Measurements from ENCODE around the gene COA7.

COA7 gene

DNA sequence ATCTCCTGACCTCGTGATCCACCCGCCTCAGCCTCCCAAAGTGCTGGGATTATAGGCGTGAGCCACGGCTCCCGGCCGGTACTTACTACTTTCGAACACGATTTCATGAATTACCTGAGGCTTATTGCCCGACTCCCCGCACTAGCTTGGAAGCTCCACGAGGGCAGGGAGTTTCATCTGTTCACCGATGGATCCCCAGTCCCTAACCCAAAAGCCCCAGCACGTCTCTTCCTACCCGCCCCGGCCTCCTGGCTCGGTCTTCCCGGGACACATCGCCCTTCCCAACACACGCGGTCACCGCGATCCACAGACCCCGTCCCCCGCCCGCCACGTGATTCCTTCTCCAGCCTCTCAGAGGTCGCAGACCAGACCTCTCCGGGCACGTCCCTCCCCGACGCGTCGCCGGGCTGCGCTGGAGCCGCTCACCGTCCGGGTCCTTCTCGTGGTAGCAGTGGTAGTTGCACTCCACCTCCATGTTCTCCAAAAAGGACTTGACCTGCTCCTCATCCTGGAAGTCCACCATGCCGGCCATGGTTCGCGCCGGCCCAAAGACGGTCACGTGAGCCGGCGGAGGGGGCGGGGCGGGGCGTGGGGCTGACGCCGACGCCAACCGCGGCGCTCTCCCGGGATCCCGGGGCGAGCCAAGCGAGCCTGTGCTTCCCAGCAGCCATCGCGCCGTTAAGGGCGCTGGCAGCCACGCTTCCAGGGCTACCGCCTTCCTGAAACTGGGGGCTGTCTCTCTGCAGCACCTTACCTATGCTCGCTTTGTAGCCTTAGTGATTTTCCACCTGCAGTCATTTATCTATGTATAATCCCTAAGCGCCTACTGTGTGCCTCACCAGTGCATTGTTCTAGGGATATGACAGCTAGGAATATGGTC lies at the start of gene COA7:
TSS of gene COA7 (minus strand) at position 553 of the 880 bp plus-strand sequence. CDS start at position 532, 21 bp downstream.
- Histone ChIP-seq H3F3A (ENCODE audit: insufficient read depth, low read length) (peaks cover 5% of the 10 kb centered on the region; the same call in 1 of the 2 replicates), H3K4me1 (ENCODE audit: low read length) (peaks cover 4% of the 10 kb centered on the region; the same call in 1 of the 2 replicates), H3K36me3 (replicated peaks; ENCODE audit: insufficient read depth, low read length) (no peaks in the 10 kb centered on the region), H3K4me3 (ENCODE audit: low read length) (peak within 1 kb of the TSS; percentile 93), H3K27me3 (replicated peaks; ENCODE audit: insufficient read depth, low read length) (no peaks in the 10 kb centered on the region), H3K9me2 (replicated peaks; ENCODE audit: insufficient read depth, low read length) (no peaks in the 10 kb centered on the region), H3K79me2 (ENCODE audit: low read length) (peaks cover 50% of the 10 kb centered on the region), H3K9me3 (replicated peaks; ENCODE audit: insufficient read depth, low read length) (no peaks in the 10 kb centered on the region), H4K20me1 (ENCODE audit: insufficient read depth, low read length) (no peaks in the 10 kb centered on the region), H3K27ac (ENCODE audit: low read length) (peak within 1 kb of the TSS; percentile 33; the same call in 1 of the 2 replicates), H3K4me2 (ENCODE audit: low read depth, low read length) (peak within 1 kb of the TSS; percentile 92), H3K9ac (ENCODE audit: low read length) (peak within 1 kb of the TSS; percentile 78), H2AFZ (ENCODE audit: low read length) (peak within 1 kb of the TSS; percentile 94)
- DNase-seq: peak; percentile 83
- no peak for TF ChIP-seq EZH2phosphoT487 (IDR thresholded peaks at IDR 0.05; ENCODE audit: low read length)

- H3K27ac ChIP-seq (ENCODE audit: low read length): no peak overlapping the region
- H3K79me2 ChIP-seq (ENCODE audit: low read length): 0 out of 2 replicates have a peak, but pooled peaks cover 3% of the 10 kb centered on the region
- H3K4me3 ChIP-seq (ENCODE audit: low read length): no peak overlapping the region
- H3K9me3 ChIP-seq (replicated peaks; ENCODE audit: insufficient read depth, low read length): no peaks in the 10 kb centered on the region
- no peaks in the 10 kb centered on the region for H3K27me3 ChIP-seq (replicated peaks; ENCODE audit: insufficient read depth, low read length)
- H3F3A ChIP-seq (ENCODE audit: insufficient read depth, low read length): 0 out of 2 replicates have a peak, but pooled peaks cover 6% of the 10 kb centered on the region
- no peaks in the 10 kb centered on the region for H3K4me1 ChIP-seq (ENCODE audit: low read length)
- H3K9me2 ChIP-seq (replicated peaks; ENCODE audit: insufficient read depth, low read length): no peaks in the 10 kb centered on the region
- H3K9ac ChIP-seq (ENCODE audit: low read length): no peak overlapping the region
- H3K4me2 ChIP-seq (ENCODE audit: low read depth, low read length): no peak overlapping the region
- no peak overlapping the region for H2AFZ ChIP-seq (ENCODE audit: low read length)
- H3K36me3 ChIP-seq (replicated peaks; ENCODE audit: insufficient read depth, low read length): no peaks in the 10 kb centered on the region
- H4K20me1 ChIP-seq (ENCODE audit: insufficient read depth, low read length): no peaks in the 10 kb centered on the region
- DNase-seq: no peak
- TF ChIP-seq EZH2 (optimal IDR thresholded peaks at IDR 0.05; ENCODE audit: low read depth, low read length) (no peak), EZH2phosphoT487 (IDR thresholded peaks at IDR 0.05; ENCODE audit: low read length) (no peak)
- TF ChIP-seq, protein P1, sequence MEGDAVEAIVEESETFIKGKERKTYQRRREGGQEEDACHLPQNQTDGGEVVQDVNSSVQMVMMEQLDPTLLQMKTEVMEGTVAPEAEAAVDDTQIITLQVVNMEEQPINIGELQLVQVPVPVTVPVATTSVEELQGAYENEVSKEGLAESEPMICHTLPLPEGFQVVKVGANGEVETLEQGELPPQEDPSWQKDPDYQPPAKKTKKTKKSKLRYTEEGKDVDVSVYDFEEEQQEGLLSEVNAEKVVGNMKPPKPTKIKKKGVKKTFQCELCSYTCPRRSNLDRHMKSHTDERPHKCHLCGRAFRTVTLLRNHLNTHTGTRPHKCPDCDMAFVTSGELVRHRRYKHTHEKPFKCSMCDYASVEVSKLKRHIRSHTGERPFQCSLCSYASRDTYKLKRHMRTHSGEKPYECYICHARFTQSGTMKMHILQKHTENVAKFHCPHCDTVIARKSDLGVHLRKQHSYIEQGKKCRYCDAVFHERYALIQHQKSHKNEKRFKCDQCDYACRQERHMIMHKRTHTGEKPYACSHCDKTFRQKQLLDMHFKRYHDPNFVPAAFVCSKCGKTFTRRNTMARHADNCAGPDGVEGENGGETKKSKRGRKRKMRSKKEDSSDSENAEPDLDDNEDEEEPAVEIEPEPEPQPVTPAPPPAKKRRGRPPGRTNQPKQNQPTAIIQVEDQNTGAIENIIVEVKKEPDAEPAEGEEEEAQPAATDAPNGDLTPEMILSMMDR (IDR thresholded peaks at IDR 0.05; ENCODE audit: low read length): no peak
These were observed 49.3 kb upstream of the COA7 start for GRCh38 chr1:52747450-52747849.

DNA sequence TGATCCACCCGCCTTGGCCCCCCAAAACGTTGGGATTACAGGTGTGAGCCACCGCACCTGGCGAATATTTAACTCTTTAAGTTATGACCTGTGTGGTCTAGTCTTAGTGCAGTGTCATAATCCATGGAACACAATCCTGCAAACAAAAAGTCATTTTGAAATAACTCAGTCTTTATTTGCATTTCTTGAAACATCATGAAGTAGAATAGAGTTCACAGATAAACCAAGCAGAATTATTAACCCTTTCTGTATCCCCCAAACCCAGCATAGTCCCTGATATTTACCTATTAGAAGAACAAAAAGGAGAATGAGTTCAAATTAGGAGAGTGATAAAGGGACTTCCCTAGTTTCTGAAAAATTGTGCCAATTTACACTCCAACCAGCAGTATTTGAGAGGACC lies 48.0 kb upstream of the COA7 start:
- Histone ChIP-seq H2AFZ (ENCODE audit: low read length) (no peak overlapping the region), H3K4me2 (ENCODE audit: low read depth, low read length) (no peak overlapping the region), H4K20me1 (ENCODE audit: insufficient read depth, low read length) (no peaks in the 10 kb centered on the region), H3K27me3 (replicated peaks; ENCODE audit: insufficient read depth, low read length) (no peaks in the 10 kb centered on the region), H3K79me2 (ENCODE audit: low read length) (peaks cover 13% of the 10 kb centered on the region), H3K9ac (ENCODE audit: low read length) (no peak overlapping the region), H3K4me3 (ENCODE audit: low read length) (no peak overlapping the region), H3K9me2 (replicated peaks; ENCODE audit: insufficient read depth, low read length) (no peaks in the 10 kb centered on the region), H3K27ac (ENCODE audit: low read length) (no peak overlapping the region), H3K36me3 (replicated peaks; ENCODE audit: insufficient read depth, low read length) (no peaks in the 10 kb centered on the region), H3K4me1 (ENCODE audit: low read length) (0 out of 2 replicates have a peak, but pooled peaks cover 4% of the 10 kb centered on the region), H3K9me3 (replicated peaks; ENCODE audit: insufficient read depth, low read length) (no peaks in the 10 kb centered on the region), H3F3A (ENCODE audit: insufficient read depth, low read length) (0 out of 2 replicates have a peak, but pooled peaks cover 6% of the 10 kb centered on the region)
- no peak for DNase-seq
- TF ChIP-seq EZH2 (optimal IDR thresholded peaks at IDR 0.05; ENCODE audit: low read depth, low read length) (no peak), EZH2phosphoT487 (IDR thresholded peaks at IDR 0.05; ENCODE audit: low read length) (no peak)
- TF ChIP-seq, protein P1 (IDR thresholded peaks at IDR 0.05; ENCODE audit: low read length): no peak

Measured in MM.1S (cell line).